ENCODE results near the gene STH.

STH gene

GRCh38 chr17:45963283-45963682 is 35.8 kb upstream of the STH start:
- Histone ChIP-seq H3K4me1 (ENCODE audit: insufficient read depth, poor library complexity, severe bottlenecking) (no peaks in the 10 kb centered on the region), H3K27me3 (ENCODE audit: insufficient read depth, poor library complexity, severe bottlenecking) (peaks cover 31% of the 10 kb centered on the region), H3K36me3 (ENCODE audit: low read depth) (no peaks in the 10 kb centered on the region), H3K4me3 (ENCODE audit: severe bottlenecking) (no peak overlapping the region), H3K27ac (ENCODE audit: poor library complexity, severe bottlenecking) (no peak overlapping the region), H3K9me3 (ENCODE audit: severe bottlenecking) (no peaks in the 10 kb centered on the region)
- no peak for TF ChIP-seq CTCF (IDR thresholded peaks at IDR 0.05; ENCODE audit: poor library complexity, severe bottlenecking)
- ATAC-seq (ENCODE audit: low read depth) (no peak), DNase-seq (ENCODE audit: low spot score) (no peak)

- Histone ChIP-seq H3K27ac (ENCODE audit: poor library complexity, severe bottlenecking) (no peak overlapping the region), H3K4me3 (ENCODE audit: severe bottlenecking) (no peak overlapping the region), H3K4me1 (ENCODE audit: insufficient read depth, poor library complexity, severe bottlenecking) (no peaks in the 10 kb centered on the region), H3K9me3 (ENCODE audit: severe bottlenecking) (no peaks in the 10 kb centered on the region), H3K27me3 (ENCODE audit: insufficient read depth, poor library complexity, severe bottlenecking) (peaks cover 31% of the 10 kb centered on the region), H3K36me3 (ENCODE audit: low read depth) (no peaks in the 10 kb centered on the region)
- DNase-seq (ENCODE audit: low spot score) = no peak
- ATAC-seq (ENCODE audit: low read depth) = no peak
- TF ChIP-seq CTCF (IDR thresholded peaks at IDR 0.05; ENCODE audit: poor library complexity, severe bottlenecking) = no peak
Measured at GRCh38 chr17:45963889-45964288, 35.2 kb upstream of the STH start.

- no peak for TF ChIP-seq CTCF (IDR thresholded peaks at IDR 0.05; ENCODE audit: poor library complexity, severe bottlenecking)
- ATAC-seq (ENCODE audit: low read depth) = no peak
Measured at GRCh38 chr17:45964634-45965033, 34.4 kb upstream of the STH start.

DNA sequence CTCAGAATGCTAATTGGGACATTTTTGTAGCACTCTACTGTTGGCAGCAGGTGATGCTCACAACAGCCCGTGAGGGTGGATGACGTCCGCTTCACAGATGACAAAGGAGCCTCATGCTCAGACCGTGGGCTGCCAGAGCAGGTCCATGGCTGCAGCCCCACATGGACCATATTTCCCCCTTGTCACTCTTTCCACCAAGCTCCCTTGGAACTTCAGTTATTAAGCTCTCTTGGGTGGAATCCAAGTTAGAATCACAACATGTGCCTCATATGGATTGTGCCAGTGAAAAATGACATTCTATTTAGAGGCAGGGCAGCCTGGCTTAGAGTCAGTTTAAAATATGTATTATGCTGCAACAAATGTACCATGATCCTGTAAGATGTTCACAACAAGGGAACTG is 33.2 kb upstream of the STH start:
- Histone ChIP-seq H3K9me3 (ENCODE audit: severe bottlenecking) (no peaks in the 10 kb centered on the region), H3K36me3 (ENCODE audit: low read depth) (no peaks in the 10 kb centered on the region), H3K4me1 (ENCODE audit: insufficient read depth, poor library complexity, severe bottlenecking) (no peaks in the 10 kb centered on the region), H3K27ac (ENCODE audit: poor library complexity, severe bottlenecking) (no peak overlapping the region), H3K4me3 (ENCODE audit: severe bottlenecking) (no peak overlapping the region), H3K27me3 (ENCODE audit: insufficient read depth, poor library complexity, severe bottlenecking) (peaks cover 31% of the 10 kb centered on the region)
- DNase-seq (ENCODE audit: low spot score) (no peak), ATAC-seq (ENCODE audit: low read depth) (no peak)
- no peak for TF ChIP-seq CTCF (IDR thresholded peaks at IDR 0.05; ENCODE audit: poor library complexity, severe bottlenecking)

More at GRCh38 chr17:45964634-45965033, 34.4 kb upstream of the STH start:
- Histone ChIP-seq H3K36me3 (ENCODE audit: low read depth) (no peaks in the 10 kb centered on the region), H3K27me3 (ENCODE audit: insufficient read depth, poor library complexity, severe bottlenecking) (peaks cover 31% of the 10 kb centered on the region), H3K27ac (ENCODE audit: poor library complexity, severe bottlenecking) (no peak overlapping the region), H3K9me3 (ENCODE audit: severe bottlenecking) (no peaks in the 10 kb centered on the region), H3K4me1 (ENCODE audit: insufficient read depth, poor library complexity, severe bottlenecking) (no peaks in the 10 kb centered on the region), H3K4me3 (ENCODE audit: severe bottlenecking) (no peak overlapping the region)
- no peak for DNase-seq (ENCODE audit: low spot score)

DNA sequence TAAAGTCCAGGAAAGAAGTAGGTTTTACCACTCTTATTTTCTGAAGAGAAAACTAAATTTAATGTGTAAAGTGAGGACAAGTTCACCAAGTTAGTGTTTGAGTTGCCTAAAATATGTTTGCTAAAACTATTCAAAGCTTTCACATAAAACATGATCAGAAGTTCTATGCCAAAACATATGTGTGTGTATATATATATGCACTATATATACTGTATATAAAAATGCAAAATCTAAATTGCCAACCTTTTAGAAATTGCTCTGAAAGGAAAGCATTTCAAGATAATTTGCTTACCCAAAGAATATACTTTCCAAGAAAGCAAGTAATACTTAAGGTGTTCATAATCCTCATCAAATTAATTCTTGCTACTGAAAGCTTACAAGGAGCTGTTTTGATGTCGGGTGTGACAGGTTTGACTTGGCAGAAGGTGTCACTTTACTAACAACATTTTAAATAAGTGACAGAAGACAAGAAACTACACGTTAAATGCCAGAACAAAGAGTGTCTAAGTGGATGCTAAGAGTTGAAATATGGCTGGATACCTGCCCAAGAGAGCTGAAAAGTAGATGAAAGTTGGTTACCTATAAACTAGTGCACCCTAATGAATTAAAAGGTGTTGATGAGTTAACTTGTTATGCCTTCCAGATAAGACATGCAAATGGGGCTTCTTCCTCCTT is 32.3 kb upstream of the STH start:
- no peaks in the 10 kb centered on the region for H3K36me3 ChIP-seq (ENCODE audit: low read depth)
- no peak overlapping the region for H3K4me3 ChIP-seq (ENCODE audit: severe bottlenecking)
- no peak for TF ChIP-seq CTCF (IDR thresholded peaks at IDR 0.05; ENCODE audit: poor library complexity, severe bottlenecking)
- H3K27me3 ChIP-seq (ENCODE audit: insufficient read depth, poor library complexity, severe bottlenecking) = peaks cover 31% of the 10 kb centered on the region
- no peaks in the 10 kb centered on the region for H3K9me3 ChIP-seq (ENCODE audit: severe bottlenecking)
- no peaks in the 10 kb centered on the region for H3K4me1 ChIP-seq (ENCODE audit: insufficient read depth, poor library complexity, severe bottlenecking)
- ATAC-seq (ENCODE audit: low read depth) (no peak), DNase-seq (ENCODE audit: low spot score) (no peak)
- H3K27ac ChIP-seq (ENCODE audit: poor library complexity, severe bottlenecking) = no peak overlapping the region

All from RWPE2 (cell line).